Renal cortical epithelial cell (primary cell): Measurements from ENCODE around the gene DAP3. TPM values are rescaled to one million over a fixed set of nuclear protein-coding genes. Genes with fewer than 3 reads are reported as not detected.
A peak's percentile ranks its signal among the peaks of the same experiment; 100 is the strongest.
"Not testable (repeated sequence)": the region's sequence is repeated elsewhere in the genome, so short reads cannot be mapped to it uniquely, and the experiment has no call there.

Source experiments
- DNase-seq: peaks from one replicate; pipeline ENCODE4 v3.0.0-alpha.2; 2011; ENCODE audit warnings: low read depth
- total RNA-seq: library from RNA; depleted of rRNA; stranded (reverse); fragments of >200 nt; gene quantifications from 2 replicates; pipeline ENCODE4 v1.2.3, GENCODE V29; 2014

Gene DAP3
- total RNA-seq, result 58.2 and 78.1 TPM in 2 replicates

GRCh38 chr1:155689081-155689607 is at the start of gene DAP3:
TSS of gene DAP3 (plus strand) at chr1:155689091. CDS start at chr1:155709780, 20,689 bp downstream.
- peak; percentile 45 for DNase-seq

DNA sequence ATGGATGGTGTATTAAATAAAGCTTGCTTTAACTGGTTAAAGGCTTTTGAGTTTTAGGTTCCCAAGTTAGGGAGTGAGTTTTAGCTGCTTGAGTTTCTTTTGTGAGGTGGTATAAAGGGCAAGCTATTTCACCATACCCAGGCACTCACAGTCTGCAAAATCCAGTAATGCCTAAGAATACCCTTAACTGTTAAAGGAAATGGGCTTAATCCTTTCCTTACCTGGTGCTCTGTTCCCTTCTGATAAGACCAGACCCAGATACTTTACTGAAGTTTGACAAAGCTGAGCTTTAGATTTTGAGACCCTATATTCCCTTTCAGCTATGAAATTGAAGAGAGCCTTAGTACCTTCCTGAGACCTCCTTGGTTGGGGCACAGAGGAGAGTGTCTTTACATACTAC is 48.5 kb upstream of the DAP3 start:
- no peak for DNase-seq

DNA sequence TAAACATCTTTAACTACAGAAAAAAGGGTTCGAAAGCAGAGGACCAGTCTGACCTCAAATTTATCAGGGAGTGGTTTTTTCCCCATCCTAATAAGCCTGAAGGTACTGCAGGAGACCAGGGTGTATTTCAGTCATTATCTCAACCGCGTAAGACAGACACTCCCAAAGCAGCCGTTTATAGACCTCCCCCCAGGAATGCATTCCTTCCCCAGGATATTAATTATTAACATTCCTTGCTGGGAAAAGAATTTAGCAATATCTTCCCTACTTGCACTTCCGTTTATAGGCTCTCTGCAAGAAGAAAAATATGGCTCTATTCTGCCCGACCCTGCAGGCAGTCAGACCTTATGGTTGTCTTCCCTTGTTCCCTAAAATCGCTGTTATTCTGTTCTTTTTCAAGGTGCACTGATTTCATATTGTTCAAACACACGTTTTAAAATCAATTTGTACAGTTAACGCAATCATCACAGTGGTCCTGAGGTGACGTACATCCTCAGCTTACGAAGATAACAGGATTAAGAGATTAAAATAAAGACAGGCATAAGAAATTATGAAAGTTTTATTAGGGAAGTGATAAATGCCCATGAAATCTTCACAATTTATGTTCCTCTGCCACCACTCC is 46.2 kb upstream of the DAP3 start:
- DNase-seq, result not testable (repeated sequence)

DNA sequence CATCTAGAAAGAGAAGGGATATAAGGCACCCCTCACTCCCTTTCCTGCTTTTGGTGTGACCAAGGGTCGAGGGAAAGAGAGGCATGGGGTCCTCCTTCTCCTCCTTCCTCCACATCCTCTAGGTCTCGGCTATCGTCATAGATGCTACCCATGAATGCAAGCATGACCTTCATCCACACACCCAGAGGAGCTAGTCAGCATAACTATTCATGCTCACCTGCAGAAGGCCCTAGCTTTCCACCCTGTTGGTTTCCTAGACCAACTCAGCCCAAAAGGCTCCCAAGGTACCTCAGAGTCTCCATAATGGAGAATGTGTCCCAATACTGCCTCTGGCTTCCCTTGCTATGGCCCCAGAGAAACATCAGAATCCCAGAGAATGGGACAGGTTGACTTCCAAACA is 45.7 kb upstream of the DAP3 start:
- no peak for DNase-seq

- DNase-seq, result no peak
These were observed 43.8 kb upstream of the DAP3 start for GRCh38 chr1:155645034-155645598.

DNA sequence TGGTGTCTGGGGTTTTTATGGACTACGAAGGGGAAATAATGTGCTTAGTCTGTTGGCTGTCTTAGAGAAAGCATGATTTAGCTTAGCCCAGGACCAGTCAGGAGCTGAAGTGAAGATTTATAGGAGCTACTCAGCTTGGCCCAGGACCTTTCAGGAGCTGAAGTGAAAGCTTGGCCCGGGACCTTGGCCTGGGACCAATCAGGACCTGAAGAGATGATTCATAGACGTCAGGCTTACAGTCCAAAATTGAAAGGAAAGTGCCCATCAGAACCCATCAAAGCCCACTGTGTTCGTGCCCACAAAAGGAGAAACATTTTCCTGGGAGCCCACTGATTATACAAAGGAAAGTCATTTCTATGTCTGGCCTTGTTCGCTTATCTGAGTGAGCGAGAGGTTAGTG is 43.2 kb upstream of the DAP3 start:
- no peak for DNase-seq

GRCh38 chr1:155646307-155646706 is 42.6 kb upstream of the DAP3 start:
- DNase-seq, result no peak

DNA sequence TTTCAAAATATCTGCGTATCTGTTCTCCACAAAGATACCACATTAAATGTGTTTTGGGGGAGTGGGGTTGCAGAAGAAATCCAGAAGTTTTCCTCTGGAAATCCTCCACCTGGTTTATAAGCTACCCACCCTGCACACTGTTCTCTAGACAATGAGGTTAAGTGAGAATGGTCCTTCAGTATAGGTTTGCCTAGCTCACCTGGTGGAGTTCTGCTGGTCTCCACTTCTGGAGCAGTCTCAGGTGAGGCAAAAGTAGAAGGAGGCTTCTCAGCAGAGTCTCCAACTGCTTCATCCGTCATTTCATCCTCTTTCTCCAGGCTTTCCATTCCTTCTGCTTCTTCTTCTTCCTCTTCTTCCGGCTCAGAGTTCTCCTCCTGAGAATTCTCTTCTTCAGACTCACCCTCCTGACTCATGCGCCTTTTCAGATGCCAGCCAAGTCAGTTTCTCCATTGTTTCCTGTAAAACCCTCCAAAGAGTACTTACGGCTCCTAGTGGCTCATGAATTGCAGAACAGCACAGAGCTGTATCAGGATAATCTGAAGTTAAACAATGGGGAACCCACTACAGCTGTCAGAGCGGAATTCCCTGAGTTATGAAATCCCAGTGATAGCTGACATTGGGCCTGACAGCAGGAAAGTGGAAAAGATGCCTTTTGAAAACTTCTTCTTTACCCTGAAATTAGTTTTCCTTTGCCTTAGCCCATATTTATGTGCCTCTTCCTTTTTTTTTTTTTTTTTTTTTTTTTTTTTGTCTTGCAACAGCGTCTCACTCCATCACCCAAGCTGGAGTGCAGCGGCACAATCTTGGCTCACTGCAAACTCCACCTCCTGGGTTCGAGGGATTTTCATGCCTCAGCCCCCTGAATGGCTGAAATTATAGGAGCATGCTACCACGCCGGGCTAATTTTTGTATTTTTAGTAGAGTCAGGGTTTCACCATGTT is 40.4 kb upstream of the DAP3 start:
- DNase-seq, result peak; percentile 93

GRCh38 chr1:155649676-155650075 is 39.2 kb upstream of the DAP3 start:
- no peak for DNase-seq

GRCh38 chr1:155650231-155650757 is 38.6 kb upstream of the DAP3 start:
- no peak for DNase-seq

DNA sequence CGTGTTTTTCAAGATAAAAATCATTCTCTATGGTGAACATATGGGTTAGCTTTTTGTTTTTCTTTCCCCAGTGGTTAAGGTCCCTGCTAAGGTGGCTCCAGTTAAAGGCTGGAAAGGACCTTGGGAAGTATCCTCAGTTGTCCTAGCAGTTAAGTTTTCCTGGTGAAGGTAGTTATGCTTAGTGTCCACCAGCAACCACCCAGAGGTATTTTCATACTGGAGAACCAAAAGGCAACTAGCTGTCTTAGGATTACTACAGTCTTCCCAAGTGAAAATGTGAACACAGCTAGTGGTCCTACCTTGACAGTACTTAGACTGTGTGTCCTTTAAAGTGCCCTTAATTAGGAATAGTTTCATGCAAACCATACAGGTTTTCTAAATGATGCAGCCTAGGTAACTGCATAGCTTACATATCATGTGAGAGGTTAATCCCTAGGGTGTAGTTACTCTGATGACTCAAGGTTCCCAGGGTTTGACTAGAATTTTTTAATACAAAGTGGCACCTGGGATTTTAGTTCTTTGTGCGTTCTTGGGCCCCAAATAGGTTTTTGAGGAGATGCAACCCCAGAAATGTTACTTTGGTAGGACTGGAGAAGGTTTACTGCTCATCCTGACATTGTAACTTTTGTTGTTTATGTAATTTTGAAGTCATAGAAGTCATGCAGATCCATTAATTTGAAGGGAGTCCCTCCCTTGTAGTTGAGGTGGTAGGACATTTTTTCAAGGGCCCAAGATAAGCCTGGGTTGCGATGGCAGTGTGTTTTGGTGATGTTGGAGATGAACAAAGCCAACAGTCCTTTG is 36.8 kb upstream of the DAP3 start:
- no peak for DNase-seq

DNA sequence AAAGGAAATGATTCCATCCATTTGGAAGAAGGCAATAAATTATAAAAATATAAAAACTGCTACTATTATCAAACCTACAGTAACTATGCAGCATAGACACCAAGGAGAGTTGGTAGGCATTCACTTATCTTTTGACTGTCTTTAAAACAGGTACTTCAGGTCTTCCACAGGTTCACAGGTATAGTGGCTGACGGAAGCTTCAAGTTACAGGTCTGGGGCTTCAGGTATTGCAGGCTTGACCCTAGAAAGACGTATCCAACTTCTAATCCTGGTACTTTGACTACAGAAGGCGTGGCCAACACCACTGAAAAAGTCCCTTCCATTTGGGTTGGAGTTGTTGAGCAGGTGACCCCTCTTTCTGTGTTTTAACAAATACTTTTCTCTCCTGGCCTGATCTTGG is 35.9 kb upstream of the DAP3 start:
- no peak for DNase-seq

DNA sequence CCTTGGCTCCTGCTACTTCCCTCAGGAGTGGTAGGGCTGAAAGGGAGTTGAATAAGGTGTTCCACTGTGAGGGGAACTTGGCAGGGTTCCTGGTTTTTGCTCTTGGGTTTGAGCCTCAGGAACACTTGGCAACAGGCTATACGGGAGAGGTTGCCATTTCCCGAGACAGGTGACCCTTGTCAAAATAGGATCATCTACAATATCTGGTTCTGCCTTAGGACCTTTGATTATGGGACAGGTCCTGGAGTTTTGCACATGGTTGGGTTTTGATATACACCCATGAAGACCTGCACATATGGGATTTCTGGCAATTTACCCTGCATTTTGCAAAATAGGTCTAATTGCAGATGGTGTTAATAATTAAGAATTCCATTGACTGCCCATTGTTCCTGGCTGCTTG is 31.4 kb upstream of the DAP3 start:
- DNase-seq, result no peak

- DNase-seq, result not testable (repeated sequence)
These were observed 27.7 kb upstream of the DAP3 start for GRCh38 chr1:155661239-155661638.

- no peak for DNase-seq
These were observed 19.4 kb upstream of the DAP3 start for GRCh38 chr1:155669233-155670162.

DNA sequence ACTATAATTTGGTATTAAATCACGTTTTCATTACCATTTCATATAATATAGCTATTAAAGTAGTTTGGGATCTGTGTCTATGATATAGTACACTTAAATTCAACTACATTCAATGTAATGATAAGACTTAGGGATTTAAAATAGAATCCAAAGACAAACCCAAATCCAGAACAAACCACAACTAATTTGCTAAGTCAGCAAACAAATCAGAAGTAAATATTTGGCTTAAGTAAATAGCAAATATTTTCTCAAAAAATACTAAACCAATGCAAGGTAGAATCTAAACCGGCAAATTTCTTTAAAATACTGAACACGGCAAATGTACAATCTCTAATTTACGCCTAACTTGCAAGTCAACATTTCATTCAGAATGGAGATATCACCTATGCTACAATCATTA is 17.1 kb upstream of the DAP3 start:
- DNase-seq, result no peak

DNA sequence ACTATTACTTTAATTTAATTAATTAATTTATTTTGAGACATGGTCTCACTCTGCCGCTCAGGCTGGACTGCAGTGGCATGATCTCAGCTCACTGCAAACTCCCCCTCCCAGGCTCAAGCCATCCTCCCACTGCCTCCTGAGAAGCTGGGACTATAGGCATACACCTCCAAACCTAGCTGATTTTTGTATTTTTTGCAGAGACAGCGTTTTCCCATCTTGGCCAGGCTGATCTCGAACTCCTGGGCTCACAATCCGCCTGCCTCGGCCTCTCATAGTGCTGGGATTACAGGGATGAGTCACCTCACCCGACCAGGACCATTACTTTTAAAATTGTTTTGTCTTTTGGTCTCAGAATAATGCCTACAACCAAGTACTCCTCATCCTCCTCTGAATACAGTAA is 15.9 kb upstream of the DAP3 start:
- DNase-seq, result no peak

GRCh38 chr1:155678027-155678426 is 10.9 kb upstream of the DAP3 start:
- DNase-seq, result no peak

GRCh38 chr1:155678992-155679391 is 9.9 kb upstream of the DAP3 start:
- not testable (repeated sequence) for DNase-seq

- DNase-seq, result no peak
These were observed 8.4 kb upstream of the DAP3 start for GRCh38 chr1:155680531-155680930.
